RWPE2 (cell line): ENCODE measurements around the gene ABCC3.

Source experiments
- ATAC-seq: fragments of 200-7000 bp; cut with Tn5 transposase; 3 replicates; pipeline ENCODE4 v1.9.1; 2021; ENCODE audit warnings: low read depth
- DNase-seq: peaks from one replicate; pipeline ENCODE4 v3.0.0-alpha.2; 2020; ENCODE audit warnings: low spot score
- H3K27ac ChIP-seq: fragments of 450-650 bp; 2 replicates; pipeline ENCODE4 v1.5.1; 2017; ENCODE audit warnings: mild to moderate bottlenecking; ENCODE audit not compliant: poor library complexity, severe bottlenecking
- H3K27me3 ChIP-seq: fragments of 250-450 bp; sonication (Bioruptor Pico); 2 replicates; pipeline ENCODE4 v1.5.1; 2021; ENCODE audit warnings: mild to moderate bottlenecking, moderate library complexity; ENCODE audit not compliant: insufficient read depth, poor library complexity, severe bottlenecking
- H3K36me3 ChIP-seq: fragments of 250-450 bp; sonication (Bioruptor Pico); 2 replicates; pipeline ENCODE4 v1.5.1; 2020; ENCODE audit warnings: low read depth, mild to moderate bottlenecking, moderate library complexity
- H3K4me1 ChIP-seq: fragments of 250-450 bp; sonication (Bioruptor Pico); 2 replicates; pipeline ENCODE4 v1.5.1; 2021; ENCODE audit warnings: mild to moderate bottlenecking, moderate library complexity; ENCODE audit not compliant: insufficient read depth, poor library complexity, severe bottlenecking
- H3K4me3 ChIP-seq: fragments of 250-450 bp; sonication (Bioruptor Pico); 2 replicates; pipeline ENCODE4 v1.5.1; 2021; ENCODE audit warnings: mild to moderate bottlenecking, moderate library complexity; ENCODE audit not compliant: severe bottlenecking
- H3K9me3 ChIP-seq: fragments of 250-450 bp; sonication (Bioruptor Pico); 2 replicates; pipeline ENCODE4 v1.5.1; 2021; ENCODE audit warnings: mild to moderate bottlenecking, moderate library complexity; ENCODE audit not compliant: severe bottlenecking
- TF ChIP-seq, protein P1 (sequence below): fragments of 450-650 bp; IDR thresholded peaks from one replicate; pipeline ENCODE4 v1.5.1; 2017; ENCODE audit warnings: mild to moderate bottlenecking, moderate library complexity; ENCODE audit not compliant: poor library complexity, severe bottlenecking

Gene ABCC3

DNA sequence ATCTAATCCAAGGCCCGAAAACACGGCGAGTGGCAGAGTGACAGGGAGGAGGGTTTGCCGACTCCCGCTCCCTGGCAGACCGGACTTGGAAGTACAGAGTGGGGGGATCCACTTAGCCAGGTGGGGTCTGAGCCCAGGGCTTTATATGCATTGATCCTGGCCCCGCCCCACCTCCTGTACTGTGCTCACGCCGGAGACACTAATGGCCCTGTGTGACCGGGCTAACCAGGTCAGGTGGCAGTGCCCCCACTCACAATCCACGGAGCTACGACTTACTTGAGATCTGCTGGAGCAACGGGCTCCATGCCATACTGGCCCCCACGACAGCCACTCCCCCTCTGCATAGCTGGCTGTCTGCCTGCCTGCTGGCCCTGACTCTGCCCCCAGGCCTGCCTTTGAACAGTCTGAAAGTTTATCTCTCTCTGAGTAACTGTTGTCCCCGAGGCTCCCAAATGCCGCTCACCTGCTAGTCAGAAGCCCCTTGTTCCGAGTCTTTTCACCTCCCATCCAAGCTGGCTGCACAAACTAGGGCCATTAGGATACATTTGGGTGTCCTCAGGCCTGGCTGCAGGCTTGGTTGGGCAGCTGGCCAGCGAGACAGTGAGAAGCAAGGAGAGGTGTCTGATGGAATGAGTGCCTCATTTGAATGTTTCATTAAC lies 46.2 kb upstream of the ABCC3 start:
- no peak for ATAC-seq
- H3K27me3 ChIP-seq = no peaks in the 10 kb centered on the region
- TF ChIP-seq, protein P1, sequence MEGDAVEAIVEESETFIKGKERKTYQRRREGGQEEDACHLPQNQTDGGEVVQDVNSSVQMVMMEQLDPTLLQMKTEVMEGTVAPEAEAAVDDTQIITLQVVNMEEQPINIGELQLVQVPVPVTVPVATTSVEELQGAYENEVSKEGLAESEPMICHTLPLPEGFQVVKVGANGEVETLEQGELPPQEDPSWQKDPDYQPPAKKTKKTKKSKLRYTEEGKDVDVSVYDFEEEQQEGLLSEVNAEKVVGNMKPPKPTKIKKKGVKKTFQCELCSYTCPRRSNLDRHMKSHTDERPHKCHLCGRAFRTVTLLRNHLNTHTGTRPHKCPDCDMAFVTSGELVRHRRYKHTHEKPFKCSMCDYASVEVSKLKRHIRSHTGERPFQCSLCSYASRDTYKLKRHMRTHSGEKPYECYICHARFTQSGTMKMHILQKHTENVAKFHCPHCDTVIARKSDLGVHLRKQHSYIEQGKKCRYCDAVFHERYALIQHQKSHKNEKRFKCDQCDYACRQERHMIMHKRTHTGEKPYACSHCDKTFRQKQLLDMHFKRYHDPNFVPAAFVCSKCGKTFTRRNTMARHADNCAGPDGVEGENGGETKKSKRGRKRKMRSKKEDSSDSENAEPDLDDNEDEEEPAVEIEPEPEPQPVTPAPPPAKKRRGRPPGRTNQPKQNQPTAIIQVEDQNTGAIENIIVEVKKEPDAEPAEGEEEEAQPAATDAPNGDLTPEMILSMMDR = no peak
- no peak overlapping the region for H3K4me3 ChIP-seq
- no peak for DNase-seq
- no peaks in the 10 kb centered on the region for H3K36me3 ChIP-seq
- no peak overlapping the region for H3K27ac ChIP-seq
- H3K4me1 ChIP-seq = peaks cover 4% of the 10 kb centered on the region
- no peaks in the 10 kb centered on the region for H3K9me3 ChIP-seq

DNA sequence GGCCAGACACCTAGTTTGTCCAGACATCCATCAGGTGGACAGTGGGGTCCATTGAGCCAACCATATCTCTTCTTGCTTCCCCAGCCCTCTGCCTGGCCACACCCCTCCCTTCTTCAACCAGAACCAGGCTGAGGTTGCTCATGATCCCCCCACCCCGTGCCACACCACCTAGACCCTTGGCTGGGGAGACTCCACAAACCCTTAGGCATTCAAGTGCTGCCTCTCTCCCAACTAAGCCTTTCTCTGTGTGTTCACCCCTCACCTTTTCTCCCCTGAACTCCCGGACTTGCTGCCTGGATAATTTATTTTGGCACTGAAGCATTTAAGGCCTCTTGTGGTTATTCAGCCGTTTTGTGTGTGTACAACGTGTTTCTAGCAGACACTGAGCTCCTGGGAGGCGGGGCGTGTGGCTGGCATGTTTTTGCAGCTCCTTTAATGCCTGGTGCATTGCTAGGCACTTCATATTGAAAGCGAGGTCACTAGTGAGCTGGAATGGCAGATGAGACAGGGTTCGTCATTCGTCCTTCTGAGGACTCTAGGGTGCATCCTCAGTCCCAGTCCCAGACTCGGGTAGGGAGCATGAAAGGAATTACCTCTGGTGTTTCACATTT lies 45.5 kb upstream of the ABCC3 start:
- no peak overlapping the region for H3K27ac ChIP-seq
- peaks cover 4% of the 10 kb centered on the region for H3K4me1 ChIP-seq

DNA sequence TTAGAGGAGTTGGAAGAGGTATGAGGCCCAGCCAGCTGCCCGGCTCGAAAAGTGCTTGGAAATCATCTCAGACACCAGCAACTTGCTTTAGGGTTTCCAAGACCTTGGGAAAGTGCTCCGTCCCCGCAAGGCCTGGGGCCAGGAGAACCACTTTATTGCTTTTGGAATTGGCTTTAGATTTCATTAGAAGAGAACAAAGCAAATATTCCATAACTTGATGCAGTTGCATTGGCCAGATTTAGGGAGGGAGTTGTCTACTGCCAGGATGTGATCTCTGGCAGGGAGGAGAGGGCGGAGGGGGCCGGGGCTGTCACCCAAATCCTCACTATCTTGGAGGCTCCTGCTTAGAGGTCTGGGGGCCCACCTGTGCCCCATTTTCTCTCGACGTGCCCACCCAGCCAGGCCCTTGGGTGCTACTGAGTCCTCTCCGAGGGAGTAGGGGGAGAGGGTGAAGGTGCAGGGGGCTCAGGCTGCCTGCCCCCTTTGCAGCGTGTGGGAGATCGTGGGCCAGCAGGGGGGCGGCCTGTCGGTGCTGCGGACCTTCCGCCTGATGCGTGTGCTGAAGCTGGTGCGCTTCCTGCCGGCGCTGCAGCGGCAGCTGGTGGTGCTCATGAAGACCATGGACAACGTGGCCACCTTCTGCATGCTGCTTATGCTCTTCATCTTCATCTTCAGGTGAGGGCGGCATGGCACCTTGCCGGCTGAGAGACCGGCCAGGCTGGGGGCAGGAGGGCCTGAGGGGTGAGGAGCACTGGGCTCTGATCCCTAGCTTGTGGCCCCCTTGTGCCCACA lies 43.5 kb upstream of the ABCC3 start:
- Histone ChIP-seq H3K27me3 (no peaks in the 10 kb centered on the region), H3K9me3 (no peaks in the 10 kb centered on the region), H3K36me3 (no peaks in the 10 kb centered on the region), H3K4me3 (no peak overlapping the region), H3K27ac (no peak overlapping the region), H3K4me1 (no peaks in the 10 kb centered on the region)
- no peak for DNase-seq
- TF ChIP-seq, protein P1 = no peak
- ATAC-seq = no peak

More for the DNA sequence above, 45.5 kb upstream of the ABCC3 start:
- TF ChIP-seq, protein P1 = no peak
- ATAC-seq (no peak), DNase-seq (no peak)
- no peaks in the 10 kb centered on the region for H3K27me3 ChIP-seq
- no peaks in the 10 kb centered on the region for H3K36me3 ChIP-seq
- H3K4me3 ChIP-seq = no peak overlapping the region
- H3K9me3 ChIP-seq = no peaks in the 10 kb centered on the region

DNA sequence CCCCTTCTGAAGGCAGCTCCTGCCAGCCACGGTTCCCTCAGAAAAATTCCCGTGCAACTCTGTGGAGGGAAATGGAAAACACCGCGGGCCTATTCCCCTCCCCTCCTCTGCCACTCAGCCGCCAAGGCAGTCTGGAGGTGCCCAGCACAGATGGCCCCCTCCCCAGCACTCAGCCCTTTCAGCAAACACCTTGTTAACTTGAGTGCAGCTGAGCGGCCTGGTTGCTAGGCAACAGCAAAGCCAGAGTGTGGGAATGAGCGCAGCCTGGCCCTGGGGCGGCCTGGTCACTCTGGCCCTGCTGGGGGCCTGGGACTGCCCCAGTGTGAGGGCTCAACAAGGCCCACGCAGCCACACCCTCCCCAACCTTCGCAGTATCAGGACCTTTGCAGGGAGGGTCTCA lies 41.4 kb upstream of the ABCC3 start:
- H3K4me1 ChIP-seq = no peaks in the 10 kb centered on the region
- ATAC-seq (no peak), DNase-seq (no peak)
- no peaks in the 10 kb centered on the region for H3K27me3 ChIP-seq
- no peaks in the 10 kb centered on the region for H3K9me3 ChIP-seq
- H3K4me3 ChIP-seq = no peak overlapping the region
- H3K36me3 ChIP-seq = no peaks in the 10 kb centered on the region
- TF ChIP-seq, protein P1 = no peak
- H3K27ac ChIP-seq = no peak overlapping the region
